Activated CD8-positive, alpha-beta T cell treated with anti-CD3 and anti-CD28 coated beads, Interleukin-2, amount 10 ng/mL, durations not matched to agents 7 days and 5 days (primary cell): ENCODE results near the gene STK32B. TPM values are rescaled to one million over a fixed set of nuclear protein-coding genes. Genes with fewer than 3 reads are reported as not detected.
A peak's percentile ranks its signal among the peaks of the same experiment; 100 is the strongest.
"Not testable (repeated sequence)": the region's sequence is repeated elsewhere in the genome, so short reads cannot be mapped to it uniquely, and the experiment has no call there.

Experiments used
- ATAC-seq: fragments of 150-1000 bp; cut with Tn5 transposase; one replicate; pipeline ENCODE4 v1.10.0; 2021; ENCODE audit warnings: moderate library complexity
- CTCF ChIA-PET: fragments of 350-600 bp; sonication (Branson Sonifier 250); formaldehyde crosslinking; loops from one replicate; lab custom pipeline; 2021; ENCODE audit warnings: antibody characterized with exemption; lab: Charles Lee
- POLR2A ChIA-PET: fragments of 350-600 bp; sonication (Branson Sonifier 250); formaldehyde crosslinking; loops from one replicate; lab custom pipeline; 2021; ENCODE audit warnings: antibody characterized with exemption; lab: Charles Lee
- DNase-seq: peaks from one replicate; pipeline ENCODE4 v3.0.0-alpha.2; 2020
- H3K27ac Mint-ChIP-seq: one replicate; pipeline ENCODE4 v1.8.0; 2021; ENCODE audit warnings: mild to moderate bottlenecking, mixed read lengths
- H3K27me3 Mint-ChIP-seq: one replicate; pipeline ENCODE4 v1.8.0; 2021; ENCODE audit warnings: low read depth, mixed read lengths
- H3K36me3 Mint-ChIP-seq: one replicate; pipeline ENCODE4 v1.8.0; 2021; ENCODE audit warnings: low read depth, mixed read lengths
- H3K4me1 Mint-ChIP-seq: one replicate; pipeline ENCODE4 v1.8.0; 2021; ENCODE audit warnings: low read depth, mixed read lengths
- H3K4me3 Mint-ChIP-seq: one replicate; pipeline ENCODE4 v1.8.0; 2021; ENCODE audit warnings: mild to moderate bottlenecking, mixed read lengths
- H3K9me3 Mint-ChIP-seq: one replicate; pipeline ENCODE4 v1.8.0; 2022; ENCODE audit warnings: mixed read lengths; ENCODE audit not compliant: insufficient read depth
- total RNA-seq, 2 experiments: library from RNA; stranded (reverse); gene quantifications; one replicate each; pipeline ENCODE4 v1.2.3, GENCODE V29; 2021

Gene STK32B
- total RNA-seq, 2 experiments from 2014 or later: not detected

GRCh38 chr4:5224340-5224739 is 173.1 kb downstream of the STK32B start:
- no peaks in the 10 kb centered on the region for H3K36me3 Mint-ChIP-seq
- DNase-seq (no peak), ATAC-seq (no peak)
- POLR2A ChIA-PET: no interaction called here
- H3K9me3 Mint-ChIP-seq: peaks cover 14% of the 10 kb centered on the region
- H3K4me1 Mint-ChIP-seq: no peaks in the 10 kb centered on the region
- H3K27me3 Mint-ChIP-seq: no peaks in the 10 kb centered on the region
- CTCF ChIA-PET: interaction anchor here (0.6 kb wide), 1 partner anchor 59 kb away, joined by 3 read pairs; no protein-coding TSS in a partner anchor
- H3K27ac Mint-ChIP-seq: no peak overlapping the region
- H3K4me3 Mint-ChIP-seq: no peak overlapping the region

- CTCF ChIA-PET: no interaction called here
- Mint-ChIP-seq H3K27me3 (no peaks in the 10 kb centered on the region), H3K9me3 (no peaks in the 10 kb centered on the region), H3K4me1 (no peaks in the 10 kb centered on the region), H3K36me3 (no peaks in the 10 kb centered on the region), H3K27ac (no peak overlapping the region), H3K4me3 (no peak overlapping the region)
- POLR2A ChIA-PET: no interaction called here
- DNase-seq: no peak
- ATAC-seq: no peak
Observed at GRCh38 chr4:5232549-5232948, 181.3 kb downstream of the STK32B start.

- no peak overlapping the region for H3K27ac Mint-ChIP-seq
- ChIA-PET POLR2A (no interaction called here), CTCF (no interaction called here)
- H3K36me3 Mint-ChIP-seq: no peaks in the 10 kb centered on the region
- no peak for ATAC-seq
- no peaks in the 10 kb centered on the region for H3K27me3 Mint-ChIP-seq
- no peak overlapping the region for H3K4me3 Mint-ChIP-seq
- no peaks in the 10 kb centered on the region for H3K9me3 Mint-ChIP-seq
- no peak for DNase-seq
- H3K4me1 Mint-ChIP-seq: no peaks in the 10 kb centered on the region
Observed at GRCh38 chr4:5237086-5237660, 185.9 kb downstream of the STK32B start.

- Mint-ChIP-seq H3K27ac (no peak overlapping the region), H3K4me3 (no peak overlapping the region), H3K27me3 (no peaks in the 10 kb centered on the region), H3K9me3 (no peaks in the 10 kb centered on the region), H3K4me1 (no peaks in the 10 kb centered on the region), H3K36me3 (no peaks in the 10 kb centered on the region)
- DNase-seq (no peak), ATAC-seq (no peak)
- CTCF ChIA-PET: no interaction called here
- POLR2A ChIA-PET: no interaction called here
Observed at GRCh38 chr4:5238173-5238572, 186.9 kb downstream of the STK32B start.

GRCh38 chr4:5247061-5247460 is 195.8 kb downstream of the STK32B start:
- H3K27me3 Mint-ChIP-seq, H3K4me1 Mint-ChIP-seq, H3K9me3 Mint-ChIP-seq, H3K36me3 Mint-ChIP-seq, H3K27ac Mint-ChIP-seq, CTCF ChIA-PET, ATAC-seq, H3K4me3 Mint-ChIP-seq, POLR2A ChIA-PET: not testable (repeated sequence)
- DNase-seq: peak; percentile 24

- H3K27ac Mint-ChIP-seq: no peak overlapping the region
- ATAC-seq (no peak), DNase-seq (no peak)
- CTCF ChIA-PET: no interaction called here
- POLR2A ChIA-PET: no interaction called here
- H3K36me3 Mint-ChIP-seq: no peaks in the 10 kb centered on the region
- no peak overlapping the region for H3K4me3 Mint-ChIP-seq
- no peaks in the 10 kb centered on the region for H3K4me1 Mint-ChIP-seq
- H3K27me3 Mint-ChIP-seq: no peaks in the 10 kb centered on the region
- H3K9me3 Mint-ChIP-seq: no peaks in the 10 kb centered on the region
Observed at GRCh38 chr4:5247735-5248134, 196.5 kb downstream of the STK32B start.

GRCh38 chr4:5249727-5250126 is 198.4 kb downstream of the STK32B start:
- Mint-ChIP-seq H3K9me3 (no peaks in the 10 kb centered on the region), H3K36me3 (no peaks in the 10 kb centered on the region), H3K27ac (no peak overlapping the region), H3K4me3 (no peak overlapping the region), H3K27me3 (no peaks in the 10 kb centered on the region), H3K4me1 (no peaks in the 10 kb centered on the region)
- ATAC-seq (no peak), DNase-seq (no peak)
- POLR2A ChIA-PET: no interaction called here
- CTCF ChIA-PET: no interaction called here

GRCh38 chr4:5250536-5250935 is 199.3 kb downstream of the STK32B start:
- H3K36me3 Mint-ChIP-seq, H3K9me3 Mint-ChIP-seq, H3K27me3 Mint-ChIP-seq, H3K4me3 Mint-ChIP-seq, ATAC-seq, DNase-seq, H3K27ac Mint-ChIP-seq, H3K4me1 Mint-ChIP-seq, CTCF ChIA-PET, POLR2A ChIA-PET: not testable (repeated sequence)

GRCh38 chr4:5256421-5256820 is 205.1 kb downstream of the STK32B start:
- ChIA-PET POLR2A (no interaction called here), CTCF (no interaction called here)
- DNase-seq (no peak), ATAC-seq (no peak)
- no peaks in the 10 kb centered on the region for H3K36me3 Mint-ChIP-seq
- H3K27ac Mint-ChIP-seq: no peak overlapping the region
- H3K4me3 Mint-ChIP-seq: no peak overlapping the region
- no peaks in the 10 kb centered on the region for H3K4me1 Mint-ChIP-seq
- H3K9me3 Mint-ChIP-seq: no peaks in the 10 kb centered on the region
- H3K27me3 Mint-ChIP-seq: no peaks in the 10 kb centered on the region

- ChIA-PET POLR2A (no interaction called here), CTCF (no interaction called here)
- no peak overlapping the region for H3K4me3 Mint-ChIP-seq
Observed at GRCh38 chr4:5257086-5257485, 205.8 kb downstream of the STK32B start.

GRCh38 chr4:5259471-5259870 is 208.2 kb downstream of the STK32B start:
- Mint-ChIP-seq H3K4me1 (no peaks in the 10 kb centered on the region), H3K27me3 (no peaks in the 10 kb centered on the region), H3K27ac (no peak overlapping the region), H3K36me3 (no peaks in the 10 kb centered on the region), H3K4me3 (no peak overlapping the region), H3K9me3 (no peaks in the 10 kb centered on the region)
- ATAC-seq (no peak), DNase-seq (no peak)
- ChIA-PET POLR2A (no interaction called here), CTCF (no interaction called here)

More at GRCh38 chr4:5257086-5257485, 205.8 kb downstream of the STK32B start:
- Mint-ChIP-seq H3K4me1 (no peaks in the 10 kb centered on the region), H3K9me3 (no peaks in the 10 kb centered on the region), H3K27ac (no peak overlapping the region), H3K36me3 (no peaks in the 10 kb centered on the region), H3K27me3 (no peaks in the 10 kb centered on the region)
- no peak for DNase-seq
- no peak for ATAC-seq

GRCh38 chr4:5260121-5260520 is 208.8 kb downstream of the STK32B start:
- Mint-ChIP-seq H3K27ac (no peak overlapping the region), H3K4me3 (no peak overlapping the region), H3K36me3 (no peaks in the 10 kb centered on the region), H3K9me3 (no peaks in the 10 kb centered on the region), H3K27me3 (no peaks in the 10 kb centered on the region), H3K4me1 (no peaks in the 10 kb centered on the region)
- CTCF ChIA-PET: no interaction called here
- ATAC-seq (no peak), DNase-seq (no peak)
- POLR2A ChIA-PET: no interaction called here

- ChIA-PET POLR2A (no interaction called here), CTCF (no interaction called here)
- Mint-ChIP-seq H3K36me3 (no peaks in the 10 kb centered on the region), H3K27ac (no peak overlapping the region), H3K4me1 (no peaks in the 10 kb centered on the region), H3K9me3 (no peaks in the 10 kb centered on the region), H3K4me3 (no peak overlapping the region), H3K27me3 (no peaks in the 10 kb centered on the region)
- ATAC-seq (no peak), DNase-seq (no peak)
Observed at GRCh38 chr4:5261866-5262265, 210.6 kb downstream of the STK32B start.
